ENCODE measurements around the gene ZNF32.

ZNF32 gene

GRCh38 chr10:43681220-43681619 lies 32.5 kb upstream of the ZNF32 start:
- Histone ChIP-seq H3K18ac (ENCODE audit: low read length) (no peak overlapping the region), H3K9ac (ENCODE audit: low read depth, low read length, poor library complexity) (no peak overlapping the region), H2AK5ac (ENCODE audit: low read depth, low read length) (no peak overlapping the region), H3K79me1 (ENCODE audit: low read depth, low read length) (no peaks in the 10 kb centered on the region), H3K4me2 (ENCODE audit: insufficient read depth, low read length, poor library complexity, severe bottlenecking) (no peak overlapping the region), H2BK15ac (ENCODE audit: low read length) (no peak overlapping the region), H3K36me3 (replicated peaks in 1 of 2; ENCODE audit: control insufficient read depth in 2 of 2, insufficient read depth in 2 of 2, low read length in 2 of 2) (no peaks in the 10 kb centered on the region), H3K23ac (ENCODE audit: low read depth, low read length, poor library complexity) (no peak overlapping the region), H2AFZ (ENCODE audit: low read length) (no peak overlapping the region), H2BK120ac (ENCODE audit: low read depth, low read length) (no peak overlapping the region), H3K4ac (ENCODE audit: low read length) (no peak overlapping the region), H3K14ac (ENCODE audit: low read length) (no peak overlapping the region), H3K4me1 (ENCODE audit: control insufficient read depth in 2 of 2, insufficient read depth in 1 of 2, low read depth in 1 of 2, low read length in 2 of 2) (no peaks in the 10 kb centered on the region), H3K4me3 (ENCODE audit: low read length in 2 of 2) (no peak overlapping the region), H3K27me3 (ENCODE audit: control insufficient read depth in 3 of 3, insufficient read depth in 3 of 3, low read depth in 1 of 3, low read length in 3 of 3) (no peaks in the 10 kb centered on the region), H3K9me3 (replicated peaks in 1 of 2; ENCODE audit: control insufficient read depth in 2 of 2, insufficient read depth in 1 of 2, low read depth in 1 of 2, low read length in 2 of 2) (no peaks in the 10 kb centered on the region), H2BK5ac (ENCODE audit: low read length) (no peak overlapping the region), H4K91ac (ENCODE audit: low read depth, low read length, poor library complexity) (no peak overlapping the region), H2BK12ac (ENCODE audit: low read length) (no peak overlapping the region), H4K8ac (ENCODE audit: low read depth, low read length) (no peak overlapping the region), H3K27ac (replicated peaks; ENCODE audit: low read length) (no peak overlapping the region)
- WGBS, 2 donors (ENCODE audit: extremely low coverage in 2 of 2, insufficient read length in 2 of 2, insufficient replicate concordance in 1 of 2) = no CpG with 5 or more reads among the region's 7 CpGs
- no peak for DNase-seq (ENCODE audit: low spot score)

- Histone ChIP-seq H3K4ac (ENCODE audit: low read length) (no peak overlapping the region), H3K4me3 (ENCODE audit: low read length in 2 of 2) (no peak overlapping the region), H3K27me3 (ENCODE audit: control insufficient read depth in 3 of 3, insufficient read depth in 3 of 3, low read depth in 1 of 3, low read length in 3 of 3) (no peaks in the 10 kb centered on the region), H2BK12ac (ENCODE audit: low read length) (no peak overlapping the region), H3K79me1 (ENCODE audit: low read depth, low read length) (no peaks in the 10 kb centered on the region), H2BK120ac (ENCODE audit: low read depth, low read length) (no peak overlapping the region), H4K91ac (ENCODE audit: low read depth, low read length, poor library complexity) (no peak overlapping the region), H3K4me1 (ENCODE audit: control insufficient read depth in 2 of 2, insufficient read depth in 1 of 2, low read depth in 1 of 2, low read length in 2 of 2) (no peaks in the 10 kb centered on the region), H3K36me3 (replicated peaks in 1 of 2; ENCODE audit: control insufficient read depth in 2 of 2, insufficient read depth in 2 of 2, low read length in 2 of 2) (no peaks in the 10 kb centered on the region), H3K18ac (ENCODE audit: low read length) (no peak overlapping the region), H3K27ac (replicated peaks; ENCODE audit: low read length) (no peak overlapping the region), H3K14ac (ENCODE audit: low read length) (no peak overlapping the region), H3K23ac (ENCODE audit: low read depth, low read length, poor library complexity) (no peak overlapping the region), H3K9ac (ENCODE audit: low read depth, low read length, poor library complexity) (no peak overlapping the region), H2AK5ac (ENCODE audit: low read depth, low read length) (no peak overlapping the region), H2BK15ac (ENCODE audit: low read length) (no peak overlapping the region), H3K9me3 (replicated peaks in 1 of 2; ENCODE audit: control insufficient read depth in 2 of 2, insufficient read depth in 1 of 2, low read depth in 1 of 2, low read length in 2 of 2) (no peaks in the 10 kb centered on the region), H2AFZ (ENCODE audit: low read length) (no peak overlapping the region), H4K8ac (ENCODE audit: low read depth, low read length) (no peak overlapping the region), H2BK5ac (ENCODE audit: low read length) (no peak overlapping the region), H3K4me2 (ENCODE audit: insufficient read depth, low read length, poor library complexity, severe bottlenecking) (no peak overlapping the region)
- no CpG with 5 or more reads among the region's 4 CpGs for WGBS, 2 donors (ENCODE audit: extremely low coverage in 2 of 2, insufficient read length in 2 of 2, insufficient replicate concordance in 1 of 2)
- DNase-seq (ENCODE audit: low spot score) = no peak
These were observed 31.4 kb upstream of the ZNF32 start for GRCh38 chr10:43680035-43680434.

- Histone ChIP-seq H3K79me1 (ENCODE audit: low read depth, low read length) (no peaks in the 10 kb centered on the region), H3K4me3 (ENCODE audit: low read length in 2 of 2) (no peak overlapping the region), H2AFZ (ENCODE audit: low read length) (no peak overlapping the region), H3K14ac (ENCODE audit: low read length) (no peak overlapping the region), H4K91ac (ENCODE audit: low read depth, low read length, poor library complexity) (no peak overlapping the region), H3K4me2 (ENCODE audit: insufficient read depth, low read length, poor library complexity, severe bottlenecking) (no peak overlapping the region), H2BK5ac (ENCODE audit: low read length) (no peak overlapping the region), H2BK120ac (ENCODE audit: low read depth, low read length) (no peak overlapping the region), H3K9me3 (replicated peaks in 1 of 2; ENCODE audit: control insufficient read depth in 2 of 2, insufficient read depth in 1 of 2, low read depth in 1 of 2, low read length in 2 of 2) (no peaks in the 10 kb centered on the region), H2BK12ac (ENCODE audit: low read length) (no peak overlapping the region), H3K23ac (ENCODE audit: low read depth, low read length, poor library complexity) (no peak overlapping the region), H2BK15ac (ENCODE audit: low read length) (no peak overlapping the region), H3K4me1 (ENCODE audit: control insufficient read depth in 2 of 2, insufficient read depth in 1 of 2, low read depth in 1 of 2, low read length in 2 of 2) (no peaks in the 10 kb centered on the region), H3K27me3 (ENCODE audit: control insufficient read depth in 3 of 3, insufficient read depth in 3 of 3, low read depth in 1 of 3, low read length in 3 of 3) (no peaks in the 10 kb centered on the region), H3K36me3 (replicated peaks in 1 of 2; ENCODE audit: control insufficient read depth in 2 of 2, insufficient read depth in 2 of 2, low read length in 2 of 2) (no peaks in the 10 kb centered on the region), H3K9ac (ENCODE audit: low read depth, low read length, poor library complexity) (no peak overlapping the region), H3K27ac (replicated peaks; ENCODE audit: low read length) (no peak overlapping the region), H3K18ac (ENCODE audit: low read length) (no peak overlapping the region), H4K8ac (ENCODE audit: low read depth, low read length) (no peak overlapping the region), H2AK5ac (ENCODE audit: low read depth, low read length) (no peak overlapping the region), H3K4ac (ENCODE audit: low read length) (no peak overlapping the region)
- no peak for DNase-seq (ENCODE audit: low spot score)
- WGBS, 2 donors (ENCODE audit: extremely low coverage in 2 of 2, insufficient read length in 2 of 2, insufficient replicate concordance in 1 of 2) = no CpG with 5 or more reads among the region's 7 CpGs
These were observed 30.8 kb upstream of the ZNF32 start for GRCh38 chr10:43679509-43679908.

GRCh38 chr10:43678654-43679053 lies 30.0 kb upstream of the ZNF32 start:
- Histone ChIP-seq H4K91ac (ENCODE audit: low read depth, low read length, poor library complexity) (no peak overlapping the region), H2BK120ac (ENCODE audit: low read depth, low read length) (no peak overlapping the region), H2AK5ac (ENCODE audit: low read depth, low read length) (no peak overlapping the region), H2BK15ac (ENCODE audit: low read length) (no peak overlapping the region), H2BK12ac (ENCODE audit: low read length) (no peak overlapping the region), H3K9ac (ENCODE audit: low read depth, low read length, poor library complexity) (no peak overlapping the region), H3K18ac (ENCODE audit: low read length) (no peak overlapping the region), H3K4me1 (ENCODE audit: control insufficient read depth in 2 of 2, insufficient read depth in 1 of 2, low read depth in 1 of 2, low read length in 2 of 2) (no peaks in the 10 kb centered on the region), H4K8ac (ENCODE audit: low read depth, low read length) (no peak overlapping the region), H3K4me3 (ENCODE audit: low read length in 2 of 2) (peak overlapping the region in 1 of 2 donors; percentile 52), H3K23ac (ENCODE audit: low read depth, low read length, poor library complexity) (no peak overlapping the region), H3K27me3 (ENCODE audit: control insufficient read depth in 3 of 3, insufficient read depth in 3 of 3, low read depth in 1 of 3, low read length in 3 of 3) (no peaks in the 10 kb centered on the region), H3K4me2 (ENCODE audit: insufficient read depth, low read length, poor library complexity, severe bottlenecking) (no peak overlapping the region), H2BK5ac (ENCODE audit: low read length) (no peak overlapping the region), H3K4ac (ENCODE audit: low read length) (no peak overlapping the region), H2AFZ (ENCODE audit: low read length) (no peak overlapping the region), H3K79me1 (ENCODE audit: low read depth, low read length) (no peaks in the 10 kb centered on the region), H3K9me3 (replicated peaks in 1 of 2; ENCODE audit: control insufficient read depth in 2 of 2, insufficient read depth in 1 of 2, low read depth in 1 of 2, low read length in 2 of 2) (no peaks in the 10 kb centered on the region), H3K36me3 (replicated peaks in 1 of 2; ENCODE audit: control insufficient read depth in 2 of 2, insufficient read depth in 2 of 2, low read length in 2 of 2) (no peaks in the 10 kb centered on the region), H3K27ac (replicated peaks; ENCODE audit: low read length) (no peak overlapping the region), H3K14ac (ENCODE audit: low read length) (peak overlapping the region; percentile 12)
- DNase-seq (ENCODE audit: low spot score) = no peak
- WGBS, 2 donors (ENCODE audit: extremely low coverage in 2 of 2, insufficient read length in 2 of 2, insufficient replicate concordance in 1 of 2) = no CpG with 5 or more reads among the region's 10 CpGs

All from neuronal stem cell (in vitro differentiated cells).